Lower lobe of right lung (tissue), 2 donors: ENCODE measurements around the gene RPL10A. TPM values are rescaled to one million over a fixed set of nuclear protein-coding genes. Genes with fewer than 3 reads are reported as not detected.

Experiments used
- ATAC-seq, 2 donors: fragments of 200-7000 bp; cut with Tn5 transposase; one replicate each; pipeline ENCODE4 v1.9.1; 2020 to 2022; ENCODE audit warnings: mild to moderate bottlenecking in 2 of 2, moderate library complexity in 2 of 2
- DNase-seq: peaks from one replicate; pipeline ENCODE4 v3.0.0-alpha.2; 2020
- H3K27ac ChIP-seq: fragments of 200-600 bp; one replicate; pipeline ENCODE4 v1.8.0; 2022
- H3K27me3 ChIP-seq: fragments of 200-600 bp; one replicate; pipeline ENCODE4 v1.8.0; 2022; ENCODE audit warnings: low read depth
- H3K36me3 ChIP-seq: fragments of 200-600 bp; one replicate; pipeline ENCODE4 v1.8.0; 2022; ENCODE audit warnings: mild to moderate bottlenecking
- H3K4me1 ChIP-seq: fragments of 200-600 bp; one replicate; pipeline ENCODE4 v1.8.0; 2022
- H3K4me3 ChIP-seq: fragments of 200-600 bp; one replicate; pipeline ENCODE4 v1.8.0; 2022; ENCODE audit warnings: mild to moderate bottlenecking
- H3K9me3 ChIP-seq: fragments of 200-600 bp; one replicate; pipeline ENCODE4 v1.8.0; 2022
- CTCF ChIP-seq: fragments of 200-600 bp; IDR thresholded peaks from one replicate; pipeline ENCODE4 v1.8.0; 2022; ENCODE audit warnings: antibody characterized with exemption, mild to moderate bottlenecking
- intact Hi-C: fragments of 100-400 bp; cut with DNase I; formaldehyde crosslinking; loops from one replicate; pipeline ENCODE4 v1.11.0; 2022
- total RNA-seq: library from RNA; stranded (reverse); fragmentation: NEBNext Ultra II Directional; extraction: Animal tissue kit (Norgen Biotek cat#: 25700); gene quantifications from one replicate; pipeline ENCODE4 v1.2.1, GENCODE V29; 2021
- donor health status: DM: no; HTN: yes; CAD: no; lungs with severe emphysema.

RPL10A gene
- total RNA-seq, 1 donor from 2014 or later, result 1,025 TPM

GRCh38 chr6:35494161-35494563, 26.0 kb downstream of the RPL10A start:
- intact Hi-C loops, result no loop called here

GRCh38 chr6:35495258-35496035, 27.2 kb downstream of the RPL10A start:
- ATAC-seq (no peak), DNase-seq (no peak)
- Histone ChIP-seq H3K27ac (peak overlapping the region; percentile 82), H3K27me3 (peaks cover 14% of the 10 kb centered on the region), H3K4me3 (peak overlapping the region; percentile 68), H3K36me3 (no peaks in the 10 kb centered on the region), H3K9me3 (no peaks in the 10 kb centered on the region), H3K4me1 (peaks cover 62% of the 10 kb centered on the region)
- no peak for TF ChIP-seq CTCF
- intact Hi-C loops, result no loop called here

More at GRCh38 chr6:35494161-35494563, 26.0 kb downstream of the RPL10A start:
- DNase-seq (no peak), ATAC-seq (no peak)
- H3K9me3 ChIP-seq, result no peaks in the 10 kb centered on the region
- no peaks in the 10 kb centered on the region for H3K36me3 ChIP-seq
- no peak for TF ChIP-seq CTCF
- peaks cover 14% of the 10 kb centered on the region for H3K27me3 ChIP-seq
- H3K4me3 ChIP-seq, result no peak overlapping the region
- peaks cover 73% of the 10 kb centered on the region for H3K4me1 ChIP-seq
- peak overlapping the region; percentile 24 for H3K27ac ChIP-seq

GRCh38 chr6:35496036-35496840, 28.0 kb downstream of the RPL10A start:
- intact Hi-C loops, result no loop called here
- Histone ChIP-seq H3K27me3 (peaks cover 14% of the 10 kb centered on the region), H3K4me3 (peak overlapping the region; percentile 68), H3K27ac (peak overlapping the region; percentile 82), H3K9me3 (no peaks in the 10 kb centered on the region), H3K4me1 (peaks cover 58% of the 10 kb centered on the region), H3K36me3 (no peaks in the 10 kb centered on the region)
- ATAC-seq, result peak; percentile 56 to 68
- no peak for TF ChIP-seq CTCF
- no peak for DNase-seq

- DNase-seq (peak; percentile 74), ATAC-seq (peak; percentile 79 to 82)
- peaks cover 14% of the 10 kb centered on the region for H3K27me3 ChIP-seq
- peaks cover 51% of the 10 kb centered on the region for H3K4me1 ChIP-seq
- peak; percentile 21 for TF ChIP-seq CTCF
- intact Hi-C loops, result no loop called here
- H3K36me3 ChIP-seq, result no peaks in the 10 kb centered on the region
- no peaks in the 10 kb centered on the region for H3K9me3 ChIP-seq
- H3K4me3 ChIP-seq, result peak within 1 kb of the TSS; percentile 68
- peak within 1 kb of the TSS; percentile 92 for H3K27ac ChIP-seq
Measured at GRCh38 chr6:35496841-35497570, 28.8 kb downstream of the RPL10A start, which contains the start of gene TEAD3. TEAD3 (minus strand) TSS chr6:35497079.
